ENCODE results near the gene IL16.

DNA sequence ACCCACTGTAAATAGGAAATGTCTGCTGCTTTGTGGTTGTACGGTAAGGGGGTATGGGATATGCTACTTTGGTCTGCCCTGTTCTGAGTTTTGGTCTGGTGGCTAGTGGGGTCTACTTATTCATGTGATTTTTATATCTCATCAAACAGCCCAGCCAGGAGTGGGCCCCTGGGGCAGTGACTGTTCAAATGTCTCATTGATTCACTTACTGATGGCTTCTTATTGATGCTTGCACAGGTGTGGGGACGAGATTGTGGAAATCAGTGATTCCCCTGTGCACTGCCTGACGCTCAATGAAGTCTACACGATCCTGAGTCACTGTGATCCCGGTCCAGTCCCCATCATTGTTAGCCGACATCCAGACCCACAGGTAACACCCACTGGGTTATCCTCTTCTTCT, 88.8 kb downstream of the IL16 start:
- TF ChIP-seq EZH2 (IDR thresholded peaks at IDR 0.05), result no peak
- TF ChIP-seq POLR2AphosphoS5 (IDR thresholded peaks at IDR 0.05; ENCODE audit: borderline replicate concordance, low read depth, low read length), result no peak

Measured in SK-N-MC (cell line).